Karpas-422 (cell line): Measurements from ENCODE around the gene DRC7. TPM values are rescaled to one million over a fixed set of nuclear protein-coding genes. Genes with fewer than 3 reads are reported as not detected.

Experiments used
- DNase-seq: peaks from one replicate; pipeline ENCODE4 v3.0.0-alpha.2; 2015
- H2AFZ ChIP-seq: fragments of 200-600 bp; sonication (generic); 2 replicates; pipeline ENCODE4 v1.6.1; 2014; ENCODE audit warnings: antibody characterized with exemption, low read length, mixed read lengths
- H3K27ac ChIP-seq: fragments of 200-600 bp; sonication (generic); 2 replicates; pipeline ENCODE4 v1.5.1; 2014; ENCODE audit warnings: mild to moderate bottlenecking, low read length, moderate library complexity
- H3K27me3 ChIP-seq: fragments of 200-600 bp; sonication (generic); 2 replicates; pipeline ENCODE4 v1.6.1; 2014; ENCODE audit warnings: low read length, mixed read lengths
- H3K36me3 ChIP-seq: fragments of 200-600 bp; sonication (generic); 2 replicates; pipeline ENCODE4 v1.6.1; 2014; ENCODE audit warnings: low read length, mixed read lengths; ENCODE audit not compliant: insufficient read depth
- H3K4me1 ChIP-seq: fragments of 200-600 bp; sonication (generic); 2 replicates; pipeline ENCODE4 v1.6.1; 2014; ENCODE audit warnings: mild to moderate bottlenecking, low read length, mixed read lengths
- H3K4me2 ChIP-seq: fragments of 200-600 bp; sonication (generic); 2 replicates; pipeline ENCODE4 v1.6.1; 2014; ENCODE audit warnings: low read length, low read depth, mild to moderate bottlenecking; ENCODE audit not compliant: poor library complexity, severe bottlenecking
- H3K4me3 ChIP-seq: fragments of 200-600 bp; sonication (generic); 2 replicates; pipeline ENCODE4 v1.5.1; 2014; ENCODE audit warnings: mild to moderate bottlenecking, antibody characterized with exemption, low read length, mixed read lengths
- H3K79me2 ChIP-seq: fragments of 200-600 bp; sonication (generic); 2 replicates; pipeline ENCODE4 v1.6.1; 2014; ENCODE audit warnings: mild to moderate bottlenecking, low read length, mixed read lengths
- H3K9ac ChIP-seq: fragments of 200-600 bp; sonication (generic); 2 replicates; pipeline ENCODE4 v1.6.0; 2014; ENCODE audit warnings: low read length
- H3K9me2 ChIP-seq: fragments of 200-600 bp; sonication (generic), shearing (Covaris generic); replicated peaks from 2 replicates; pipeline ENCODE4 v1.6.0; 2014; ENCODE audit warnings: mild to moderate bottlenecking, low read length, moderate library complexity; ENCODE audit not compliant: insufficient read depth
- H3K9me3 ChIP-seq: fragments of 300-700, 200-600 bp; sonication (generic); 2 replicates; pipeline ENCODE4 v1.6.1; 2014; ENCODE audit warnings: low read length, mixed read lengths
- H4K20me1 ChIP-seq: fragments of 200-600 bp; sonication (generic); 2 replicates; pipeline ENCODE4 v1.6.1; 2014; ENCODE audit warnings: mild to moderate bottlenecking, antibody characterized with exemption, low read length, low read depth; ENCODE audit not compliant: insufficient read depth
- total RNA-seq: library from RNA; depleted of rRNA; stranded (reverse); fragments of >200 nt; shearing (Covaris generic); gene quantifications from 2 replicates; pipeline ENCODE4 v1.2.3, GENCODE V29; 2014; ENCODE audit warnings: low replicate concordance

Gene DRC7
- total RNA-seq, 1 experiment from 2014 or later, result not detected

DNA sequence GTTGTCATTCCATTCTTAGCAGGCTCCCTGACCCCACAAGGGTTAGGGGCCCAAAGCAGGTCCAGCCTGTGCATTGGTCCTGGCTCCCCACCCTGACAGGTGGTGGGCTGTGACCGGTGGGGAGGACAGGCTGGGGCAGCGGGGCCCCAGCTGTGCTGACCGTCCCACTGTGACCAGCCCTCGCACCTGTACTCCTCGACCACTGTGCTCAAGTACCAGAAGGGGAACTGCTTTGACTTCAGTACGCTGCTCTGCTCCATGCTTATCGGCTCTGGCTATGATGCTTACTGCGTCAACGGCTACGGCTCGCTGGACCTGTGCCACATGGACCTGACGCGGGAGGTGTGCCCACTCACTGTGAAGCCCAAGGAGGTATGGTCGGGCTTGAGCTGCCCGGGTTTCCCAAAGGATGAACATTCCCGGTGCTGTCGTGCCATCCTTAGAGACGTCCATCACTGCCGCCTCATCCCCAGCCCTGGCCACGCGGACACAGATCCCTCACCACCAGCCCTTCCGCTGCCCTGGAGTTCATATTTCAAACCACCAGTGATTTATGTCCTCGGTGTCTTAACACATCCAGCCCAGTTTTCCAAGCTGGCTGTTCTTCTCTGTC is 7.3 kb downstream of the DRC7 start:
- Histone ChIP-seq H3K27me3 (no peaks in the 10 kb centered on the region), H3K4me1 (no peaks in the 10 kb centered on the region), H2AFZ (no peak overlapping the region), H3K9me2 (no peaks in the 10 kb centered on the region), H3K4me3 (no peak overlapping the region), H3K4me2 (no peak overlapping the region), H3K36me3 (no peaks in the 10 kb centered on the region), H3K9ac (no peak overlapping the region), H3K79me2 (no peaks in the 10 kb centered on the region), H3K9me3 (no peaks in the 10 kb centered on the region), H4K20me1 (no peaks in the 10 kb centered on the region), H3K27ac (no peak overlapping the region)
- no peak for DNase-seq

DNA sequence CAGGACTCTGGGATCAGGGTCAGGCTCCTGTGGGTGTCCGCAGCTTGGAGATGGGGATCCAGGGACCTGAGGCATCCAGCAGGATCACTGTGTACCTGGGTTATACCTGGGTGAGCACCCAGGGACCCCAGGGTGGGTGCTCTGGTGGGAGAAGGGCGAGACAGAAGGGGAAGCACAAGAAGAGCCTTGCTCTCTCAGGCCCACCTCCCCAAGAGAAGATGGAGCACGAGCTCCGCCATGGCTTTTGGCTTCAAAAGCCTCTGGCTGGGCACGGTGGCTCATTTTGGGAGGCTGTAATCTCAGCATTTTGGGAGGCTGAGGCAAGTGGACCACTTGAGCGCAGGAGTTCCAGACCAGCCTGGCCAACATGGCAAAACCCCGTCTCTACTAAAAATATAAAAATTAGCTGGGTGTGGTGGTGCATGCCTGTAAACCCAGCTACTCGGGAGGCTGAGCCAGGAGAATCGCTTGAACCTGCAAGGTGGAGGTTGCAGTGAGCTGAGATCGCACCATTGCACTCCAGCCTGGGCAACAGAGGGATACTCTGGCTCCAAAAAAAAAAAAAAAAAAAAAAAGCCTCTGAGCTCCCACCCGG is 8.9 kb downstream of the DRC7 start:
- no peak for DNase-seq
- no peak overlapping the region for H3K9ac ChIP-seq
- no peaks in the 10 kb centered on the region for H3K9me2 ChIP-seq

DNA sequence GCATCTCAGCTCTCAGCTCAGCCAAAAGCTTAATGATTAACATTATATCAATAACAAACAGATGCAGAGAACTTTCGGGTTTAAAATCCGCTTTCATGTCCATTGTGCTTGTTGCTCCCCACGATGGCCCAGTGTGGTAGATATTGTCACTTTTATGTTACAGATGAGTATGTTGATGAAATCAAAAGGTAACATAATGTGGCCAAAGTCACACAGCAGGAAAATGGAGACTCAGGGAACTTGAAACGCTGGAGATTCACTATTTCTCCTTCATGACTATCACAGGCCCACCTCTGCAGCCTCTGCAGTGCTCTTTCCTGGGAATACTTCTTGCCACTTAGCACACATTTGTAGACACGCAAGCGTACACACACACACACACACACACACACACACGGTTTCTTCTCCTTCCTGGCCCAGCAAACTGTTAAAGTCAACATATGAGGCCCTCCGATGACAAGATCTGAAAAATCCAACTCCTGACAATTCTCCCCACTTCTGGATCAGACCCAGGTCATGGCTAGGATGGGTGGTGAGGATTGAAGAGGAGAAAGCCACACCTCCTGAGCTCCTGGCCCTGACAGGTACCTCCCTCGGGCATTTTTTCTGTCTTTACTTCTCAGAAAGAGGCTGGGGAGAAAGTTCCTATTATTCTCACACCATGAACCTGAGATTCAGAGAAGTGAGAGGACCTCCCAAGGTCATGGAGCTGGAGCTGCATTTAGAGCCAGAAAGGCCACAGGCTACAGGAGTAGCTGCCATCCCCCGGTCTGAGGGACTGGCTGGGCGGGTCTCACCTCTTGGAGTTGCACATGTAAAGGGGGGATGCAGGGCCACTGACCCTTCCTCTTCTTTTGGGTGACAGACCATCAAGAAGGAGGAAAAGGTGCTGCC is 9.7 kb downstream of the DRC7 start:
- no peaks in the 10 kb centered on the region for H3K79me2 ChIP-seq
- no peaks in the 10 kb centered on the region for H3K9me3 ChIP-seq
- H2AFZ ChIP-seq, result no peak overlapping the region
- H3K4me1 ChIP-seq, result no peaks in the 10 kb centered on the region
- DNase-seq, result no peak
- no peak overlapping the region for H3K9ac ChIP-seq
- H3K27ac ChIP-seq, result no peak overlapping the region
- no peak overlapping the region for H3K4me2 ChIP-seq
- no peaks in the 10 kb centered on the region for H4K20me1 ChIP-seq
- H3K9me2 ChIP-seq, result no peaks in the 10 kb centered on the region
- H3K36me3 ChIP-seq, result no peaks in the 10 kb centered on the region
- H3K27me3 ChIP-seq, result no peaks in the 10 kb centered on the region
- no peak overlapping the region for H3K4me3 ChIP-seq

More for the DNA sequence above, 8.9 kb downstream of the DRC7 start:
- H3K4me2 ChIP-seq, result no peak overlapping the region
- no peak overlapping the region for H2AFZ ChIP-seq
- no peaks in the 10 kb centered on the region for H4K20me1 ChIP-seq
- no peaks in the 10 kb centered on the region for H3K4me1 ChIP-seq
- no peaks in the 10 kb centered on the region for H3K27me3 ChIP-seq
- H3K9me3 ChIP-seq, result no peaks in the 10 kb centered on the region
- H3K4me3 ChIP-seq, result no peak overlapping the region
- H3K27ac ChIP-seq, result no peak overlapping the region
- no peaks in the 10 kb centered on the region for H3K36me3 ChIP-seq
- no peaks in the 10 kb centered on the region for H3K79me2 ChIP-seq

DNA sequence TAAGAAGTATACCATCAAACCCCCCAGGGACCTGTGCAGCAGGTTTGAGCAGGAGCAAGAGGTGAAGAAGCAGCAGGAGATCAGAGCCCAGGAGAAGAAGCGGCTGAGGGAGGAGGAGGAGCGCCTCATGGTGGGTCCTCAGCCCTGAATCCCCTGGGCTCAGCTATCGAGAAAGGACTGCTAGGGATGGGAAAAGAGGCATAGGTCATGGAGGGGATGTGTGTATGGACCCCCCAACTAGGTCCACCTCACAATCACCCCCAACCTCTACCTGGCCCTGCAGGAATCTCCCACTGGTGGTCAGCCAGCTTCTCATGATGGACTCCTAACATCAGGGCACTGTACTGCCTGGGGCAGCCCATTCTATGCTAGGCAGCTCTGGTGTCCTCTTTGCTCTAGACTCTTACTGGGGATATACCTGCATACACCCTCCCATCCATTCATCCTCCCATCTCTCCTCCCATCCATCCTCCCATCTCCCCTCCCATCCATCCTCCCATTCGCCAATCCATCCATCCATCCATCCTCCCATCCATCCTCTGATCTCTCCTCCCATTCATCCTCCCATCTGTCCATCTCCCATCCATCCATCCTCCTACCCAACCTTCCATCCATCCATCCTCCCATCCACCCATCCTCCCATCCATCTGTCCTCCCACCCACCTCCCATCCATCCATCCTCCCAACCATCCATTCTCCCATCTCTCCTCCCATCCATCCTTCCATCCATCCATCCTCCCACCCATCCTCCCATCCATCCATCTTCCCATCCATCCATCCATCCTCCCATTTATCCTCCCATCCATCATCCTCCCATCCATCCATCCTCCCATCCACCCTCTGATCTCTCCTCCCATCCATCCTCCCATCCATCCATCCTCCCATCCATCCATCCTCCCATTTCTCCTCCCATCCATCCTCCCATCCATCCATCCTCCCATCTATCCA is 10.6 kb downstream of the DRC7 start:
- Histone ChIP-seq H3K79me2 (no peaks in the 10 kb centered on the region), H3K9ac (no peak overlapping the region)

DNA sequence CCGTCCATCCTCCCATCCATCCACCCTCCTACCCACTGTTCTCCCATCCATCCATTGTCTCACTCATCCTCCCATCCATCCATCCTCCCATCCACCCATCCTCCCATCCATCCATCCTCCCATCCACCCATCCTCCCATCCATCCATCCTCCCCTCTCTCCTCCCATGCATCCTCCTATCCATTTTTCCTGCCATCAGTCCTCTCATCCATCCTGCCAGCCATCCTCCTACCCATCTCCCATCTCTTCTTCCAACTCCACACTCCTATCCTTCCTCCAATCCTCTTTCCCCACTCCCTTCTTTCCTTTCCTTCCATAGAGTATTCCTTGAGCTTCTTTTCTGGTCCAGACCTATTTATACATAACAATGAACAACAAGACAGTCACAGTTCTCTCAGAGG is 12.1 kb downstream of the DRC7 start:
- Histone ChIP-seq H3K36me3 (no peaks in the 10 kb centered on the region), H3K9me2 (no peaks in the 10 kb centered on the region), H3K4me2 (no peak overlapping the region), H2AFZ (no peak overlapping the region), H3K4me3 (no peak overlapping the region), H4K20me1 (no peaks in the 10 kb centered on the region), H3K79me2 (no peaks in the 10 kb centered on the region), H3K9ac (no peak overlapping the region), H3K9me3 (no peaks in the 10 kb centered on the region), H3K4me1 (no peaks in the 10 kb centered on the region), H3K27me3 (no peaks in the 10 kb centered on the region), H3K27ac (no peak overlapping the region)
- DNase-seq, result no peak

More for the DNA sequence above, 10.6 kb downstream of the DRC7 start:
- no peak overlapping the region for H3K4me2 ChIP-seq
- no peak overlapping the region for H2AFZ ChIP-seq
- H3K27me3 ChIP-seq, result no peaks in the 10 kb centered on the region
- DNase-seq, result no peak
- H4K20me1 ChIP-seq, result no peaks in the 10 kb centered on the region
- no peaks in the 10 kb centered on the region for H3K4me1 ChIP-seq
- H3K4me3 ChIP-seq, result no peak overlapping the region
- no peaks in the 10 kb centered on the region for H3K36me3 ChIP-seq
- no peak overlapping the region for H3K27ac ChIP-seq
- no peaks in the 10 kb centered on the region for H3K9me3 ChIP-seq
- H3K9me2 ChIP-seq, result no peaks in the 10 kb centered on the region

DNA sequence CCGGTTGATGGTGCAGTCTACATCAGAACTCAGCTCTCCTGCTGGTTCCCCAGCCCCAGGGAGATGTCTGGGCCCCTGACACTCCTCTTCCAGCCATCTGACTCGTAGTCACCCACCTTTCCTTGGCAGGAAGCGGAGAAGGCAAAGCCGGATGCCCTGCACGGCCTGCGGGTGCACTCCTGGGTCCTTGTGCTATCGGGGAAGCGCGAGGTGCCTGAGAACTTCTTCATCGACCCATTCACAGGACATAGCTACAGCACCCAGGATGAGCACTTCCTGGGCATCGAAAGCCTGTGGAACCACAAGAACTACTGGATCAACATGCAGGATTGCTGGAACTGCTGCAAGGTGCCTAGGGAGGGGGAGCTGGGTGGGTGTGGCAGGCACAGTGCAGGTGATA is 12.7 kb downstream of the DRC7 start:
- no peak for DNase-seq
- H3K9me3 ChIP-seq, result no peaks in the 10 kb centered on the region
- H3K4me3 ChIP-seq, result no peak overlapping the region
- H3K9me2 ChIP-seq, result no peaks in the 10 kb centered on the region
- no peaks in the 10 kb centered on the region for H3K27me3 ChIP-seq
- H2AFZ ChIP-seq, result no peak overlapping the region
- H4K20me1 ChIP-seq, result no peaks in the 10 kb centered on the region
- no peaks in the 10 kb centered on the region for H3K79me2 ChIP-seq
- no peak overlapping the region for H3K9ac ChIP-seq
- peaks cover 4% of the 10 kb centered on the region for H3K4me1 ChIP-seq
- H3K27ac ChIP-seq, result no peak overlapping the region
- no peak overlapping the region for H3K4me2 ChIP-seq
- no peaks in the 10 kb centered on the region for H3K36me3 ChIP-seq

DNA sequence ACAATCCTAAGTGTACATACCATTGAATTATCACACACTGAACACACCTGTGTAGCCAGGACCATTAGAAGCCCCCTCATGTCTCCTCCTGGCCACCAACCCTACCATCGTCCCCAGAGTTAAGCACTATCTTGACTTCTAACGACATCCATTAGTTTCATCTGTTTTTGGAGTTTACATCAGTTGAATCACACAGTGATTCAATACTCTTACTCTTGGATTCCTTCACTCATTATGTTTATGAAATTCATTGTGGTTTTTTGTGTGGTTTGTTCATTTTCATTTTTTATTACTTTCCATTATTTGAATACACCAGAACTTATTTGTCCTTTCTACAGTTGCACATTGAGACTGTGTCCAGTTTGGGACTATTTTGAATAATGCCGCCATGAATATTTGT is 13.6 kb downstream of the DRC7 start:
- no peaks in the 10 kb centered on the region for H3K79me2 ChIP-seq
- H3K27me3 ChIP-seq, result no peaks in the 10 kb centered on the region

More for the DNA sequence above, 13.6 kb downstream of the DRC7 start:
- no peaks in the 10 kb centered on the region for H3K9me2 ChIP-seq
- no peaks in the 10 kb centered on the region for H3K9me3 ChIP-seq
- no peak overlapping the region for H3K4me3 ChIP-seq
- H3K4me2 ChIP-seq, result no peak overlapping the region
- DNase-seq, result no peak
- no peak overlapping the region for H3K27ac ChIP-seq
- no peaks in the 10 kb centered on the region for H4K20me1 ChIP-seq
- H2AFZ ChIP-seq, result no peak overlapping the region
- H3K9ac ChIP-seq, result no peak overlapping the region
- no peaks in the 10 kb centered on the region for H3K36me3 ChIP-seq
- peaks cover 4% of the 10 kb centered on the region for H3K4me1 ChIP-seq
